GM21529 (cell line): Measurements from ENCODE around the gene CHCHD6.
A peak's percentile ranks its signal among the peaks of the same experiment; 100 is the strongest.

Experiments used
- ATAC-seq: cut with Tn5 transposase; IDR thresholded peaks from one replicate; pipeline ENCODE4 v1.9.1; 2021; ENCODE audit not compliant: unreplicated experiment

Gene CHCHD6

DNA sequence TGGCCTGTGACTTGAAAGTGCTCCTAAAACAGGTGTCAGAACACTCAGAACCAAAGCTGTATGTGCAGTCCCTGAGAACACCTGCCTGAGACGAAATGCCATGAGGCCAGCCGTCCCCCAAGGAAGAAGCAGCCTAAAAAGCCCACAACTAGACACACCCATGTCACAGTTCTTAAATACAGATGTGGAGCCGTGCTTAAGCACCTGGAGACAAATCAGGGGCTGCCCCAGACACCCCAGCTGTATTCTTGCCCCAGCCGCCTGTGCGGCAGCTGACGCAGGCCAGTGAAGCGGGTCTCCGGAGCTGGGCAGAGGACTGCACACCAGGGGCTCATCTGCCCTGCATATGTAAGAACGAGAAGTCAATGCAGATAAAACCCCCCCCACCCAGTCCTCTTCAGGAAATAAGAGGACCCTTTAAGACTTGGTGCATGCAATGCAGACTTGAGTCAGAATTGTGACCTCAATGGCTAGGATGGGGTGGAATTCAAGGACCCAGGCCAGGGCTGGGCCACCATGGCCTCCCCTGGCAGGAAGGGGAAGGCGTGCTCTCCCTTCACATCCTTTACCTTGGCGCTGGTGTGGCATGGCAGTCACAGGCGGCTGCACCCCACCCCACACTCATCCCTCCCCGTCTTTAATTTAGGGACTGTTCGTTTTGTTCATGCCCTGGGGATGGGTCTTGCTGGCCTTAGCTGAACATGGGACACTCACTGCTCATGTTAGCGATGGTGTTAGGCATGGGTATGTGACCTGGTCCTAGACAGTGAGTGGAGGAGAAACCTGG is 251.2 kb downstream of the CHCHD6 start:
- peak; percentile 75 for ATAC-seq

DNA sequence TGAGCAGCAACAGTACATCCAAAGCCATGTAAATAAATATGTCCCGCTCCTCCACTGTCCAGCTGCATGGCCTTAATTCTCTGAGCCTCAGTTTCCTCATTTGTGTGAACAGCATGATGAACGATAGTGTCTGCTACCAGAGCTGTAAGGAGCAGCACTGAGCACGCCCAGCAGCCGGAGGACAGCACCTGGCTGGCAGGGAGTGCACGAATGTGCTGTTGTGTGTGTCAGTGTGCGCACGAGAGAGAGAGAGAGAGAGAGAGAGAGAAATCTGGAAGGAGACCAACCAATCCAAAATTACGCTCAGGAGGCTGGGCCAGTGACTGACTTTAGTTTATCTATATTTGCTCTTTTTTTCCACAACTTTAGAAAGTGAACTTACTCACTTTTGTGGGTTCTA is 252.3 kb downstream of the CHCHD6 start:
- no peak for ATAC-seq

DNA sequence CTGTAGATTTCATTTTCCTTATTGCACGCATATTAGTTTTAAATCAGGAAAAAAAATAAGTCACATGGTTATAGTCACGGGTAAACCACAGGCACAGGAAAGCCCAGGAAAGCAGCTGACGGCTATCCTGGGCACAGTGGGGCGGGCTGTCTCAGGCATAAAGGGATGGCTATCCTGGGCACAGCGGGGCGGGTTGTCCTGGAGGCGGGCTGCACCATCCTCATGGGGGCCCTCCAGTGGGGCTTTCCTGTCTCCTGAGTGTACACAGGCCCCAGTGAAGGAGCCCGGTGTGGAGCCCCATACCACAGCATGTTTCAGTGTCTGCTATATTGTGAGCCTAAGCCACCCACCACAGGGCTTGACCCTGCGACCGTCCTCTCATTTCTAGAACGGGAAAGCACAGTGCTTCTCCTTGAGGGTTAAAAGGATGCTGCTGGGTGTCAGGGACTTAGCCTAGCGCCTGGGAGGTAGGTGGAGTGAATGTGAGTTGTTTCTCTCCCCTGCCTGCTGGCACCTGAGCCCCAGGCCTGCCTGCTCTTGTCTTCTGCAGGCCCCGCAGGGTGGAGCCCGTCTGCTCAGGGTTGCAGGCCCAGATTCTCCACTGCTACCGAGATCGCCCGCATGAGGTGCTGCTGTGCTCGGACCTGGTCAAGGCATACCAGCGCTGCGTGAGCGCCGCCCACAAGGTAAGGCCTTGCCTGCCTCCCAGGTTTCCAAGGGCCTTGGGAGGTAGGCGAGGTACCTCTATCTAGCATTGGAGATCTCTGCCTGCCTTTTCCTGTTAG is 253.0 kb downstream of the CHCHD6 start:
- no peak for ATAC-seq

DNA sequence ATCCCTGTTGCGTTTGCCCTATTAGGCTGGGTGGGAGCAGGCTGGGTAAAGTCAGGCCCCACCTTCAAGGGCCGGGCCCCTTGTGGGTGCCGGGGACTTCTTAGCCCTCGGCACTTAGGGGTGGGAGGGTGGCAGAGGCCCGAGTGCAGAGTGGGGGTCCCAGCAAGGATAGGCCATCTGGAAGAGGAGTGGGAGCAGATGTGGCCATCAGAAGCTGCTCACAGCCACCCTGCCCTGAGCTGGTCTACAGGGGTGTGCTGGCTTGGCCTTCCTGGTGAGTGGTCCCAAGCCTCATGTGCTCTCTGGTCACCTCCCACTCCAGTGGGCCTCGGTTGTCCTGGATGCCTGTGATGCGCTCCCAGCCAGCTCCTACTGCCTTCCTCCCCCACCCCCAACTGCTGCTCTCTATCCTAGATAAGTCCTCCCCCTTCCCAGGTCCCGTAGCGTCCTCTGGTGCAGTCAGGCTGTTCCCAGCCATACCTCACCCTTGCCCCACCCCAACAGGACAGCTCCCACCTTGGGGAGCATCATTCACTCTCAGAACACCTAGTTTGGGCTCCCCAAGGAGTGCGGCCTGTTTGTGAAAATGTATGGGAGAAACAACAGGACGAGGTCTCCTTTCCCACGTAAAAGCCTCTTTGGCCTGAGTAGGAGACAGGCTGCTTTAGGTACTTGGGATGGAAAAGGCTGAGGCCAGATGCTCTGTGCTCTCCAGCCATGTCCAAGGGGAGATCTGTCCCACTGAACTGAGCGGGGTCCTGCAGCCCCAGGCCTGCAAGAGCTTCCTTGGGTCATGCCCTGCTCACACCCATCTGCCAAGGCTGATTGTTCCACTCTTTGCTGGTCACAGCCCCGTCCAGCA is 254.0 kb downstream of the CHCHD6 start:
- ATAC-seq, result no peak

DNA sequence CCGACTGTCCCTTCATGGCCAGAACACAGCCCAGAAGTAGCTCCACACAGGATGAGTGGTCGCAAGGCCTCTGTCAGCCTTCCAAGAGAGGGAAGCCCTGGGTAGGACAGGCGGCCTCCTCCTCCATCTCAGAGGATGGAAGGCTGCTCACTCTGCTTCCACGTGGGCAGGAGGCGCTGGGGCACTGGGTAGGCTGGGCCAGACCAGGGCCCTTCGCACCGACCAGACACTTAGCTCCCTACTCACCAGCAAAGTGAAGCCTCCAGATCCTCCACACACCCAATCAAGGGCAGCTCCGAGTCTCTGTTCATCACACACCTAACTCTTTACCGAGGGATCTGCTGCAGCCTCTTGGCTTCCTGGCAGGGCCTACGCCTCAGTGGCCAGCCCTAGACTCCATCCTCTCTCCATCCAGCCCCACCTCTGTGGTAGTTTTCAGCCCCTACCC is 254.6 kb downstream of the CHCHD6 start:
- no peak for ATAC-seq

DNA sequence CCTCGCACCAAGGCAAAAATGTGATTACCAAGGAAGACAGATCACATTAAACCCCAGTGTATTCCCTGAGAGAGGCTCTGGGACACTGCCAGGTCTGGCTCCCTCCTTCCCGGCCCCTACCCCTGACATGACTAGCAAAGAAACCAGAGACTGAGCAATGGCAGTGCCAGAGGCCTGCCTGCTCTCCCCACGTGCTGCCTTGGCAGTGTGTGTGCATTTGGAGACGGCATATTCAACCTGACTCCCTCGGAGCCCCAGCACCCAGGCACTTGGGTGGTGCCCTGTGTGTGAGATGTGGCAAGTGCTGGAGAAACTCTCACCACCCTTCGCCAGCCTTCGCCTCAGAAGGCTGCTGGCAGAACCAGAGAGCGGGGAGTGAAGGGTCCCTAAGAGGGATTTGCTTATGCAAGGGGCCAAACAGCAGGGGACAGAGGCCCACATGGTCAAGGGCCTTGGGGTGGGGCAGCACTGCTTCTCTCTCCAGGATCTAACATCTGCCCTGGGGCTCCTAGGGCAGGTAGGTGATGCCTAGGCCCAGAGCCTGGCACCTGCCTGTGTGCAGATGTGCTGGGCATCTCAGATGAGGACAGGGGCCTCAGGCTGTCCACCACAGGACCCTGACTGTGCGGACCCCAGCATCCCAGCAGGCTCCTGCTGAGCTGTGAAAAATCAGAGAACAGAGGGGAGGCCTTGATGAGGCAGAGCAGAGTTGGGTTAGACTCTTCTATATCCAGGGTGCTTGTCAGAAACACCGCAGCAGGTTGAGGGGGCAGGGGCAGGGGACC is 255.3 kb downstream of the CHCHD6 start:
- ATAC-seq, result no peak

DNA sequence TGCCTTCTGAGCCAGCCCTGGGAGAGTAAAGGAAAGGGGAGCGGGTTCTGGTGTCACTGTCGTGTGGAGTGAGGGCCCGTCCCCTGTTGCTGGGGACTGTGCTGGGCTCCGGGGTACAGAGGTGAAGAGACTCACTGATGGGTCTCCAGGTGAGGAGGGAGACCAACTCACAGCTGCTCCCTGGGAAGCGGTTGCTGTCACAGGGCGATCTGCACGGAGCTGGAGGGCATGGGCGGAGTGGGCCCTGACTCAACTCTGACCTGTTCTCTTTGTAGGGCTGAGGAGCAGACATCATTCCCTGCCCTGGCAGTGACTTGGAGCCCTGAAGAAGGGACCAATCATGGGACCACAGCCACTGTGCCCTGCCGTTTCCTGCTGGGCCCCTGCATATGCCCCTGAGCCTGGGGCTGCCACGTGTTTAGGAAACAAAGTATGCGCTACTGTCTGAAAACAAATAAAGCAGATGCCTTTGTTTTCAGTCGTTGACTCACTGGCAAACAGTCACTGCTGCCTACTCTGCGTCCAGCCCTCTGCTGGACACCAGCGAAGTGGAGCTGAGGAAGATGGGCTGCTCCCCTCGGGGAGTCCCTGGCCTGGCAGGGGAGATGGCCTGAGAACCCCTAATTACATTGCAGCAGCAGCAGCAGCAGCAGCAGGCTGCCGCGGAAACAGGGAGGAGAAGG is 256.0 kb downstream of the CHCHD6 start:
- ATAC-seq, result no peak

DNA sequence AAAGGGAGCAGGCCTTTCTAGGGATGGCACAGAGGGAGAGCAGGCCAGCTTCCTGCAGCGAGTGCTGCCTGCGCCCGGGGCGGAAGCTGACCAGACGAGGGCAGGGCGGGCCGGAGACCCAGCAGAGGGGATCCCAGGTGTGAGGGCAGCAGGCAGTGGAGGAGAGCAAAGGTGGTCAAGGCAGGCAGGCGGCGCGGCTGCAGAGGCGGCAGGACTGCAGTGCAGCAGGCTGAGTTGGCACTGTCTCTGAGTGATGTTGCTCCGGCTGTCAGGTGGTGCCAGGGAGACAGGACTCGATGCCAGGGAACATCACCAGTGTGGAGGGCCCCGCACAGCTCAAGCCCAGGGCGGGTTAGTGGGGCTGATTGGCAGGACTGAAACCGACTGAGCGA is 256.6 kb downstream of the CHCHD6 start:
- ATAC-seq, result no peak

DNA sequence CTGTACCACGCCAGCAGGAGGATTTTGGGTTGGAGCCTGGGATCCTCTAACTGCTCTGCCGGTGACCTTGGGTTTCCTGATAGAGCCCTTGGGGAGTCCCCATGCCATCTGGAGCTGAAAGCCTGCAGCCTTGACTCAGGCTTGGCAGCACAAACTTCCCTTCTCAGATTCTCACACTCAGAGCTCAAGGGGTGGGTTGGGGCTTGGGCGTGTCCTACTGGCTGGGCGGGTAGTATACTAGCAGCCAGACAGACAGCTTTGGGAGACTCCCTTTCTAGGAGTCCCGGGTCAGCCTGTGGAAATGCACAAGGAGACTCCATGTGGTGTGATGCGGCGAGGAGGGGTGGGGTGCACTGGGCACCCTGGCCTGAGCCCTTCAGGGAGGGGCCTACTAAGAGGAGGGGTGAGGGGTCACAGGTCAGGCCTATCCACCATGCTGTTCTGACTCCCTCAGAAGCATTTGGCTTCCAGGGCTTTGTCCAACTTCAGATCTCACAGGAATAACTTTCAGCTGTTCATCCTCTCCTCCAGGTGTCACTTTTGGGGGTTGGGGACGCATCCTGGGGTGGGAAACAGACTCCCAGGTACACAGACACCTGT is 257.3 kb downstream of the CHCHD6 start:
- peak; percentile 62 for ATAC-seq

DNA sequence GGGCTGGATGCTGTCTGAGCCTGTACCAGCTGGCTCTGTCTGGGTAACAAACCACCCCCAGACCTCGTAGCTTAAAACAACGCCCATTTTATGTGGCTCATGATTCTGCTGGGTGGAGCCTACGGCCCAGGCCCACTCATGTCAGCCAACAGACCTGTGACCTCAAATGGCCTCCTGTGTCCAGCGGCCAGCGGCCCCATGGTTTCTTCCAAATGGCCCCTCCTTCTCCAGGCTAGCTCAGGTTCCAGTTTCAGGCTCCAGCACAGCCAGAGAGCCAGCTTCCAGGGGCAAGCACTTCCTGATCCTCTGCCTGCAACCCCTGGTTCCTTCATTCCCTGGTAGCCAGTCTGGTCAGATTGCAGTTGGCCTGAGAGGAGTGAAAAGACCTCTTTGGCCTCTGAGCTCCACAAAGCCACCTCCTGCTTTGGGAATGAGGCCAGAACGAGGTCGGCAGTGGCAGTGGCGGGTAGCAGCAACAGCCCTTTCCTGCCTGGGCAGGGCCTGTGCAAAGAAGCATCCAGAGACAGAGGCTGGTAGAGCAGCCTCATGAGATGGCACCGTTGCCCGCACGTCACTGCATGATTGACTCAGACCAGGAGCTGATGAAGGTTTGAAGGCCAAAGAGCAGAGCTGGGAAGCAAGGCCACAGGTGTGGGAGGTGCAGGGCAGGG is 257.9 kb downstream of the CHCHD6 start:
- ATAC-seq, result no peak

DNA sequence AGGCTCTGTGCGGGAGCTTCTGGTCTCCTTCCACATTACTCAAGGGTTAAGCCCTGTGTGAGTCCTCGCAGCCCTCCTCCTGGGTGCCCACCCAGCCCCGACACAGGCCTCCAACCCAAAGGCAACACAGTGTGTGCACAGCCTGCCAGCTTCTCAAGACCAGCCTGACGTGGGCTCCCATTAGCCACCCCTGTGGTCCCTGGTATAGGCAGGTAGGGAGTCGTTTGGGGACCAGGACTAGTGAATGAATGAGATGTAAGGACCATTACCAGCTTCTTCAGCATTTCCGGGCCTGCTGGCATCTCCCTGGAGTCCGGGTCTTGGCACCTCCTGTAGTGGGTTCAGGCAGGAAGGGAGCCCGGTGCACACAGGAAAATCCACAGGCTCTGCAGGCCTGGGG is 258.7 kb downstream of the CHCHD6 start:
- ATAC-seq, result no peak

DNA sequence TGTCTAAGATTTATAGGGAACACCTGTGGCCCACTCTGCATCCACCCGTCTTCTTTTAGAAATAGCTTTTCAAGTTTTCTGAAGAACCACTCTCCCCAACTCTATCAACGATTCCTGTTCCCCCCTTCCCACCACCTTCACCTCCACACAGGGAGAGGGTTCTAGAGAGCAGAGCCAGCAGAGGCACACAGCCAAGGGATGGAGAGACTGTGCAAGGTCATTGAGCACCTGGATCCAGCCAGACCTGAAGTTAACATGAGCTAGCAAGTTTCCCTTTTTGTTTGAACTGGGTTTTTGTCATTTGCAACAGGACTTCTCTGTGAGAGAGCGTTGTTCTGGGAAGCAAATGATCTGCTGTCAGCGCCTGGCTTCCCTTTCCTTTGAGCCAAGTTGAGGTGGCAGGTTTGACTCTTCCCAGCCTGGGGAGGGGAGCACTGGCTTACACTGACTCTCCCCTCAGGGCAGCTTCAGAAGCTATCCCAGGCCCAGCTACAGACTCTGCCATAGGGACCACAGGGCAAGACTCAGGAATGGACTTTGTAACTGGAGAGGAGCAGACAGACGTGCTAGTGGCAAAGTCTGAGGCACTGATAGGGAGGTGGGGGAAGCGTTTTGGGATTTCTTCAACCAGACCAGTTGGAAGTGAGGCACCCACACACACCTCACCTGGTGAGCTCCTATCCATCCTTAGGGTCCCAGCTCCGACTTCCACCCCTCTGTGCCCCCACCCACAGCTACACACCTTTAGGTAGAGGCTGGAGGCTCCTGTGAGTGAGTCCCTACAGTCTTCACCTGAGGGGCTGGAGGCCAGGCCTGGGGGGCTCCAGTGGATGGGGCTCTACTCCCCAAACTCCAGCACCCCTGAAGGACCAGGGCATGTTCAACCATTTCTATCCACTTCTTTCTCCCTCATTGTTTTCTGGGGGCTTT is 259.5 kb downstream of the CHCHD6 start:
- ATAC-seq, result no peak

DNA sequence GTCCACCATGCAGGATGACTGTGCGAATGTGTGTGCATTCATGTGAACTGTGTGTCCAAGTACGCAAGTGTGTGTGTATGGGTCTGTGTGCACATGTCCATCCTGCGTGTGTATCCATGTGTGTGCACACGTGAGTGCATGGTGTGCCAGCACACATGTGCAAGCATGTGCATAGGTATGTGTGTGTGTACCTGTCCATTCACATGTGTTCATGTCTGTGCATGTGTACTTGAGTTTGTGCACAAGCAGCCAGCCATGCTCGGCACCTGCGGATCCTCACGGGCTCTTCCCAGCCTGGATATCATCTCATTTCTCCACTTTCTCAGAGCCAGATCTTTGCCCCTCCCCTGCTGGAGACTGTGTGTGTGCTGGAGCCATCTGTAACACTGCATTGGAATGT is 260.2 kb downstream of the CHCHD6 start:
- no peak for ATAC-seq

DNA sequence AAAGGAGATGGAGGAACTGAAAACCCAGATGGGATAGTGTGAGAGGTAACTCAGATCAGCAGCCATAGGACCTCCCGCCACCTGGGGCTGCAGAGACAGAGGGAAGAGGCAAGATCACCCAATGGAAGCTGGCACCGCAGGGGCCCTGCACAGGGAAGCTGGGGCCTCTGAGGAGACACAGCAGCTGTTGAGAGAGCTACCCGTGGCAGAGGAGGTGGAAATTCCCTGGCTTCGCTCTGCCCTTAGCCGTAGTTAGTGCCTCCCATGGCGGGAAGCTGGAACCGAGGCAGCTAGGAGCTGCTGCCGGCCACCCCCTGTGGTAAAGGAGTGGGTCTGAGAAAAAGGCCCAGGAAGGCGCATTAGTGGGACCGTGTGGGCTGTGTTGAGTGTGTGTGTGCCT is 260.9 kb downstream of the CHCHD6 start:
- no peak for ATAC-seq

DNA sequence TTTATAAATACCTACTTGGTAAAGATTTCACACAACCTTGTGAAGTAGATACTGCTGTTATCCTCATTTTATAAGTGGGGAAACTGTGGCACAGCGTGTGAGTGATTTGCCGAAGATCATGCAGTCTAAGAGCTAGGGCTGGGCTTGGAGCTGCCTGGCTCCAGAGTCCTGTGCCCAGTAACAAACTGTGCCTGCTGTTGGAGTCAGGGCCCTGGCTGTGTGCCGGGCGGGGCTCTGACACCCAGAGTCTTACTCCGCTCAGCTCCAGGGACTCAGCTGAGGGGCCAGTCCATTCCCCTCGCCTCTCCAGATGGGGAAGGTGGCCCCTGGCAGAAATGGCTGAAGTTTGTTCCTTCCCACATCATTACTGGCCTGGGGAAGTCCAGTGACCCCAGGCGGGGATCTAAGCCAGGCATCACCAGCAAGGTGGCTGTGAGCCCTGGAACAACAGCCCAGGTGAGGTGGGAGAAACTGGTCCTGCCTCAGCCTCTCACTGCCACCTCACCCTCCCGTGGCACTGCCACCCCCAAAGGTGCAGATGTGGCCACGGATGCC is 261.6 kb downstream of the CHCHD6 start:
- no peak for ATAC-seq

DNA sequence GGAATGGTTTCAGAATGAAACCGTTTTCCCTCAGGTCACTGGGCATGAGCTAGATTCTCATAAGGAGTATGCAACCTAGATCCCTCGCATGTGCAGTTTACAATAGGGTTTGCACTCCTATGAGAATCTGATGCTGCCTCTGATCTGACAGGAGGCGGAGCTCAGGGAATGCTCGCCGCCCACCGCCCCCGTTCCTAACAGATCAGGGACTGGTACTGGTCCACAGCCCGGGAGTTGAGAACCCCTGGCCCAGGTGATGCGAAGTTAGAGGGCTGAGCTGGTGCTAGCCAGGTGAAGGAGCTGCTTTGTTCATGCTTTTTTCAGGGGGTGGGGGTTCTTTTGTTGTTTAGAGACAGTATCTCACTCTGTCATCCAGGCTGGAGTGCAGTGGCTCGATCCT is 263.3 kb downstream of the CHCHD6 start:
- no peak for ATAC-seq
